ENCODE measurements around the gene DPY30.

DNA sequence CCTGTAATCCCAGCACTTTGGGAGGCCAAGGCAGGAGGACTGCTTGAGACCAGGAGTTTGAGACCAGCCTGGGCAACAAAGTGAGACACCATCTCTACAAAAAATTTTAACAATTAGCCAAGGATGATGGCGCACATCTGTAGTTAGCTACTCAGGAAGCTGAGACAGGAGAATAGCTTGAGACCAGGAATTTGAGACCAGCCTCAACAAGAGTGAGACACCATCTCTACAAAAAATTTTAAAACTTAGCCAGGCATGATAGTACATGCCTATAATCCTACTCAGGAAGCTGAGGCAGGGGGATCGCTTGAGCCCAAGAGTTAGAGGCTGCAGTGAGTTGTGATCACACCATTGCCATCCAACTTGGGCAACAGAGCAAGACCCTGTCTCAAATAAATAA is 35.8 kb downstream of the DPY30 start:
- TF ChIP-seq, protein P1, sequence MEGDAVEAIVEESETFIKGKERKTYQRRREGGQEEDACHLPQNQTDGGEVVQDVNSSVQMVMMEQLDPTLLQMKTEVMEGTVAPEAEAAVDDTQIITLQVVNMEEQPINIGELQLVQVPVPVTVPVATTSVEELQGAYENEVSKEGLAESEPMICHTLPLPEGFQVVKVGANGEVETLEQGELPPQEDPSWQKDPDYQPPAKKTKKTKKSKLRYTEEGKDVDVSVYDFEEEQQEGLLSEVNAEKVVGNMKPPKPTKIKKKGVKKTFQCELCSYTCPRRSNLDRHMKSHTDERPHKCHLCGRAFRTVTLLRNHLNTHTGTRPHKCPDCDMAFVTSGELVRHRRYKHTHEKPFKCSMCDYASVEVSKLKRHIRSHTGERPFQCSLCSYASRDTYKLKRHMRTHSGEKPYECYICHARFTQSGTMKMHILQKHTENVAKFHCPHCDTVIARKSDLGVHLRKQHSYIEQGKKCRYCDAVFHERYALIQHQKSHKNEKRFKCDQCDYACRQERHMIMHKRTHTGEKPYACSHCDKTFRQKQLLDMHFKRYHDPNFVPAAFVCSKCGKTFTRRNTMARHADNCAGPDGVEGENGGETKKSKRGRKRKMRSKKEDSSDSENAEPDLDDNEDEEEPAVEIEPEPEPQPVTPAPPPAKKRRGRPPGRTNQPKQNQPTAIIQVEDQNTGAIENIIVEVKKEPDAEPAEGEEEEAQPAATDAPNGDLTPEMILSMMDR (IDR thresholded peaks at IDR 0.05), result no peak
- no peak for TF ChIP-seq POLR2A (IDR thresholded peaks at IDR 0.05)
- TF ChIP-seq EP300 (IDR thresholded peaks at IDR 0.05), result no peak
- TF ChIP-seq POLR2AphosphoS5 (IDR thresholded peaks at IDR 0.05), result no peak
